Germinal center (tissue), 1 donor: Measurements from ENCODE around the gene METAP1.
"Not testable (repeated sequence)": the region's sequence is repeated elsewhere in the genome, so short reads cannot be mapped to it uniquely, and the experiment has no call there.

Source experiments
- DNase-seq: peaks from one replicate; pipeline ENCODE4 v3.0.0; 2012; ENCODE audit warnings: mixed read lengths, low spot score

Gene METAP1

DNA sequence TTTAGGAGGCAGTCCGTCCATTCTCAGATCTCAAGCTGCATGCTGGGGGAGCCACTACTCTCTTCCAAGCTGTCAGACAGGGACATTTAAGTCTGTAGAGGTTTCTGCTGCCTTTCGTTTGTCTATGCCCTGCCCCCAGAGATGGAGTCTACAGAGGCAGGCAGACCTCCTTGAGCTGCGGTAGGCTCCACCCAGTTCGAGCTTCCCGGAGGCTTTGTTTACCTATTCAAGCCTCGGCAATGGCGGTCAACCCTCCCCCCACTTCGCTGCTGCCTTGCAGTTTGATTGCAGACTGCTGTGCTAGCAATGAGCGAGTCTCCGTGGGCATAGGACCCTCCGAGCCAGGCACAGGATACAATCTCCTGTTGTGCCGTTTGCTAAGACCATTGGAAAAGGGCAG lies 103.8 kb downstream of the METAP1 start:
- no peak for DNase-seq

DNA sequence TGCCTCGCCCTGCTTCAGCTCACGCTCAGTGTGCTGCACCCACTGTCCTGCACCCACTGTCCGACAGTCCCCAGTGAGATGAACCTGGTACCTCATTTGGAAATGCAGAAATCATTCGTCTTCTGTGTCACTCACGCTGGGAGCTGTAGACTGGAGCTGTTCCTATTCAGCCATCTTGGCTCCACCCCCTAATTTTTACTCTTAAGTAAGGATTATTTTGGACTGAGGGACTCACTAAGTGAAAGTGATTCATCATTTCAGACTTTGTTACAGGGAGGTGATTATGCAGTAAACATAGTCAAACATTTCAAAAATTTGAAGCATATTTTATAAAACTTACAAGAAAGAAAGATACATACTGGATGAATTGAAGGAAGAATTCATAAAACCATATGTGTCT lies 104.3 kb downstream of the METAP1 start:
- DNase-seq = not testable (repeated sequence)

GRCh38 chr4:99100876-99101275 lies 105.4 kb downstream of the METAP1 start:
- no peak for DNase-seq

- DNase-seq = no peak
Observed at GRCh38 chr4:99102634-99103033, 107.1 kb downstream of the METAP1 start.

DNA sequence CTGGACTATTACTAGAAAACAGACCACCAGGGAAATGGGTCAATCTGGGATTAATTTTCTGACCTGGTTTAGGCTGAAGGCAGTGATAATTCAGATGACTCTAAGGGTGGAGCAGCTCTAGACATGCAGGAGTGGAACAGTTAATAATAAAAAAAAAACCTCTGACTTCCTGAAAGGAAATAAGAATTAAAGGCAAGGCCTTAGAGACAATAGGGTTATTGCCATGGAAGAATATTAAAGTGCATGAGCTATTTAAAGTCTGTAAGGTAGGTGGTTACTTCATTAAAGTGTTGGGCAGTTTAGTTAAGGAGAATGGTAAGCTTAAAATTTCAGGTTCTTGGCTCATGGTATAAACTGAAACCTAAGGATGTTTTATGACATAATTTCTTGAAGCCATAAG lies 107.6 kb downstream of the METAP1 start:
- DNase-seq = no peak

GRCh38 chr4:99104153-99104552 lies 108.6 kb downstream of the METAP1 start:
- DNase-seq = no peak

DNA sequence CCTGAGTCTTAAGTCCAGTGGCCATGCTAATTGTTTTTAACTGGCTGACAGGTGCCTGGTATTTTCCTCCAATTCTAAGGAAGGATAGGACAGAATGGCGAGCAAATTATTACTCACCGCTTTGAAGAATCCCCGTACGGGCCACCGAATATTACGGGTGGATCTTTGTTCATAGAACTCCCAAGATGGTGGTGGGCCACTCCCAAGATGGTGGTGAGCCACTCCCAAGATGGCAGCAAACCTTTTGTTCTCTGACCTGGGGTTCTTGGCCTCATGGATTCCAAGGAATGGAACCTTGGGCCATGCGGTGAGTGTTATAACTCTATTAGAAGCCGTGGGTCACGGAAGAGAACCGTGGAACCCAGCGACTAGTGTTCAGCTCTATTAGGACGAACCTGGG lies 113.8 kb downstream of the METAP1 start:
- not testable (repeated sequence) for DNase-seq
